ENCODE data around the gene GPR162.

- TF ChIP-seq CREB1 (IDR thresholded peaks at IDR 0.05; ENCODE audit: low read depth): no peak
- TF ChIP-seq FOXM1 (IDR thresholded peaks at IDR 0.05; ENCODE audit: borderline replicate concordance, low read depth): no peak
- no peak for TF ChIP-seq TEAD4 (IDR thresholded peaks at IDR 0.05)
- no peak for TF ChIP-seq RAD21 (IDR thresholded peaks at IDR 0.05; ENCODE audit: low read depth)
- TF ChIP-seq, protein P1, sequence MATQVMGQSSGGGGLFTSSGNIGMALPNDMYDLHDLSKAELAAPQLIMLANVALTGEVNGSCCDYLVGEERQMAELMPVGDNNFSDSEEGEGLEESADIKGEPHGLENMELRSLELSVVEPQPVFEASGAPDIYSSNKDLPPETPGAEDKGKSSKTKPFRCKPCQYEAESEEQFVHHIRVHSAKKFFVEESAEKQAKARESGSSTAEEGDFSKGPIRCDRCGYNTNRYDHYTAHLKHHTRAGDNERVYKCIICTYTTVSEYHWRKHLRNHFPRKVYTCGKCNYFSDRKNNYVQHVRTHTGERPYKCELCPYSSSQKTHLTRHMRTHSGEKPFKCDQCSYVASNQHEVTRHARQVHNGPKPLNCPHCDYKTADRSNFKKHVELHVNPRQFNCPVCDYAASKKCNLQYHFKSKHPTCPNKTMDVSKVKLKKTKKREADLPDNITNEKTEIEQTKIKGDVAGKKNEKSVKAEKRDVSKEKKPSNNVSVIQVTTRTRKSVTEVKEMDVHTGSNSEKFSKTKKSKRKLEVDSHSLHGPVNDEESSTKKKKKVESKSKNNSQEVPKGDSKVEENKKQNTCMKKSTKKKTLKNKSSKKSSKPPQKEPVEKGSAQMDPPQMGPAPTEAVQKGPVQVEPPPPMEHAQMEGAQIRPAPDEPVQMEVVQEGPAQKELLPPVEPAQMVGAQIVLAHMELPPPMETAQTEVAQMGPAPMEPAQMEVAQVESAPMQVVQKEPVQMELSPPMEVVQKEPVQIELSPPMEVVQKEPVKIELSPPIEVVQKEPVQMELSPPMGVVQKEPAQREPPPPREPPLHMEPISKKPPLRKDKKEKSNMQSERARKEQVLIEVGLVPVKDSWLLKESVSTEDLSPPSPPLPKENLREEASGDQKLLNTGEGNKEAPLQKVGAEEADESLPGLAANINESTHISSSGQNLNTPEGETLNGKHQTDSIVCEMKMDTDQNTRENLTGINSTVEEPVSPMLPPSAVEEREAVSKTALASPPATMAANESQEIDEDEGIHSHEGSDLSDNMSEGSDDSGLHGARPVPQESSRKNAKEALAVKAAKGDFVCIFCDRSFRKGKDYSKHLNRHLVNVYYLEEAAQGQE (IDR thresholded peaks at IDR 0.05; ENCODE audit: low read depth): no peak
- TF ChIP-seq NFIC (IDR thresholded peaks at IDR 0.05): no peak
- TF ChIP-seq TAF1 (IDR thresholded peaks at IDR 0.05; ENCODE audit: low read depth): no peak
- TF ChIP-seq EGR1 (IDR thresholded peaks at IDR 0.05): no peak
- no peak for TF ChIP-seq ZBTB7A (IDR thresholded peaks at IDR 0.05; ENCODE audit: low read depth)
- TF ChIP-seq, protein P2, sequence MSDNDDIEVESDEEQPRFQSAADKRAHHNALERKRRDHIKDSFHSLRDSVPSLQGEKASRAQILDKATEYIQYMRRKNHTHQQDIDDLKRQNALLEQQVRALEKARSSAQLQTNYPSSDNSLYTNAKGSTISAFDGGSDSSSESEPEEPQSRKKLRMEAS (IDR thresholded peaks at IDR 0.05): no peak
- TF ChIP-seq USF1 (IDR thresholded peaks at IDR 0.05): no peak
- no peak for TF ChIP-seq CEBPB (IDR thresholded peaks at IDR 0.05)
- no peak for TF ChIP-seq EP300 (IDR thresholded peaks at IDR 0.05; ENCODE audit: borderline replicate concordance)
Measured at GRCh38 chr12:6787309-6787708, 34.3 kb upstream of the GPR162 start.
